ENCODE results near the gene SH3PXD2A.

The SH3PXD2A gene

GRCh38 chr10:103703941-103704919 lies 151.1 kb downstream of the SH3PXD2A start:
- no peak overlapping the region for H3K4me3 ChIP-seq (ENCODE audit: low read depth, low read length)
- no peak for TF ChIP-seq CTCF (IDR thresholded peaks at IDR 0.05; ENCODE audit: low read depth, low read length, missing control alignments)
- DNase-seq (ENCODE audit: low read depth) = no peak
- in situ Hi-C loops (cut with HindIII; ENCODE audit: low sequenced_read_pairs) = no loop called here

- in situ Hi-C loops (cut with HindIII; ENCODE audit: low sequenced_read_pairs) = no loop called here
- H3K4me3 ChIP-seq (ENCODE audit: low read depth, low read length) = no peak overlapping the region
- no peak for DNase-seq (ENCODE audit: low read depth)
- TF ChIP-seq CTCF (IDR thresholded peaks at IDR 0.05; ENCODE audit: low read depth, low read length, missing control alignments) = no peak
Observed at GRCh38 chr10:103701380-103702222, 153.8 kb downstream of the SH3PXD2A start.

- no peak for TF ChIP-seq CTCF (IDR thresholded peaks at IDR 0.05; ENCODE audit: low read depth, low read length, missing control alignments)
- no peak for DNase-seq (ENCODE audit: low read depth)
- no peak overlapping the region for H3K4me3 ChIP-seq (ENCODE audit: low read depth, low read length)
- in situ Hi-C loops (cut with HindIII; ENCODE audit: low sequenced_read_pairs) = no loop called here
Observed at GRCh38 chr10:103700436-103700715, 155.0 kb downstream of the SH3PXD2A start.

GRCh38 chr10:103699611-103700435 lies 155.6 kb downstream of the SH3PXD2A start:
- in situ Hi-C loops (cut with HindIII; ENCODE audit: low sequenced_read_pairs) = no loop called here
- no peak overlapping the region for H3K4me3 ChIP-seq (ENCODE audit: low read depth, low read length)
- DNase-seq (ENCODE audit: low read depth) = no peak
- peak; percentile 29 for TF ChIP-seq CTCF (IDR thresholded peaks at IDR 0.05; ENCODE audit: low read depth, low read length, missing control alignments)

GRCh38 chr10:103698266-103698665 lies 157.1 kb downstream of the SH3PXD2A start:
- H3K4me3 ChIP-seq (ENCODE audit: low read depth, low read length) = no peak overlapping the region
- no peak for TF ChIP-seq CTCF (IDR thresholded peaks at IDR 0.05; ENCODE audit: low read depth, low read length, missing control alignments)
- in situ Hi-C loops (cut with HindIII; ENCODE audit: low sequenced_read_pairs) = no loop called here
- DNase-seq (ENCODE audit: low read depth) = no peak

GRCh38 chr10:103697787-103698186 lies 157.6 kb downstream of the SH3PXD2A start:
- DNase-seq (ENCODE audit: low read depth) = no peak

More at GRCh38 chr10:103697787-103698186, 157.6 kb downstream of the SH3PXD2A start:
- no peak for TF ChIP-seq CTCF (IDR thresholded peaks at IDR 0.05; ENCODE audit: low read depth, low read length, missing control alignments)
- H3K4me3 ChIP-seq (ENCODE audit: low read depth, low read length) = no peak overlapping the region
- in situ Hi-C loops (cut with HindIII; ENCODE audit: low sequenced_read_pairs) = no loop called here

Measured in astrocyte of the cerebellum (primary cell).